ENCODE results near the gene C5. TPM values are rescaled to one million over a fixed set of nuclear protein-coding genes. Genes with fewer than 3 reads are reported as not detected.

The C5 gene
- total RNA-seq, 4 donors from 2014 or later: 2.0 to 14.9 (median 4.3) TPM

GRCh38 chr9:120931231-120932085 lies 118.6 kb downstream of the C5 start:
- DNase-seq (ENCODE audit: low spot score in 2 of 2): peak in 1 of 2 donors; percentile 85
- TF ChIP-seq CTCF (IDR thresholded peaks at IDR 0.05): no peak
- TF ChIP-seq POLR2A (IDR thresholded peaks at IDR 0.05): no peak
- 32 to 38% methylated on average over 4 of the region's 4 CpGs for WGBS, 2 donors
- no peak overlapping the region for H3K4me3 ChIP-seq (ENCODE audit: low read depth, poor library complexity, severe bottlenecking)
- intact Hi-C loops (cut with DNase I; ENCODE audit: low total_unique reads): no loop called here

- DNase-seq (ENCODE audit: low spot score in 2 of 2): no peak
- H3K4me3 ChIP-seq (ENCODE audit: low read depth, poor library complexity, severe bottlenecking): peak overlapping the region; percentile 75
- TF ChIP-seq POLR2A (IDR thresholded peaks at IDR 0.05) (no peak), CTCF (IDR thresholded peaks at IDR 0.05) (no peak)
- intact Hi-C loops (cut with DNase I; ENCODE audit: low total_unique reads): no loop called here
- WGBS, 2 donors: 33 to 38% methylated on average over 13 to 17 of the region's 26 CpGs
Measured at GRCh38 chr9:120929229-120929791, 120.8 kb downstream of the C5 start.

- H3K4me3 ChIP-seq (ENCODE audit: low read depth, poor library complexity, severe bottlenecking): peak overlapping the region; percentile 75
- intact Hi-C loops (cut with DNase I; ENCODE audit: low total_unique reads): no loop called here
- peak; percentile 60 to 95 for DNase-seq (ENCODE audit: low spot score in 2 of 2)
- WGBS, 2 donors: 1% methylated on average over 32 to 56 of the region's 73 CpGs
- TF ChIP-seq CTCF (IDR thresholded peaks at IDR 0.05) (no peak), POLR2A (IDR thresholded peaks at IDR 0.05) (no peak)
Measured at GRCh38 chr9:120928483-120929228, 121.4 kb downstream of the C5 start.

GRCh38 chr9:120928015-120928482 lies 122.0 kb downstream of the C5 start:
- DNase-seq (ENCODE audit: low spot score in 2 of 2): no peak
- H3K4me3 ChIP-seq (ENCODE audit: low read depth, poor library complexity, severe bottlenecking): peak overlapping the region; percentile 75
- TF ChIP-seq CTCF (IDR thresholded peaks at IDR 0.05): no peak
- TF ChIP-seq POLR2A (IDR thresholded peaks at IDR 0.05): no peak
- WGBS, 2 donors: 41% methylated on average over 14 of the region's 14 CpGs
- intact Hi-C loops (cut with DNase I; ENCODE audit: low total_unique reads): no loop called here

- 52 to 64% methylated on average over 8 of the region's 8 CpGs for WGBS, 2 donors
- TF ChIP-seq CTCF (IDR thresholded peaks at IDR 0.05) (no peak), POLR2A (IDR thresholded peaks at IDR 0.05) (no peak)
- intact Hi-C loops (cut with DNase I; ENCODE audit: low total_unique reads): no loop called here
- DNase-seq (ENCODE audit: low spot score in 2 of 2): no peak
- no peak overlapping the region for H3K4me3 ChIP-seq (ENCODE audit: low read depth, poor library complexity, severe bottlenecking)
Measured at GRCh38 chr9:120927269-120928014, 122.6 kb downstream of the C5 start.
